Stimulated activated CD8-positive, alpha-beta memory T cell treated with anti-CD3 and anti-CD28 coated beads, Interleukin-12 subunit alpha, Interleukin-12 subunit beta, amount 100 ng/mL, for 24 hours (primary cell): Measurements from ENCODE around the gene TRIM22.
"Not testable (repeated sequence)": the region's sequence is repeated elsewhere in the genome, so short reads cannot be mapped to it uniquely, and the experiment has no call there.

Experiments used
- DNase-seq: peaks from one replicate; pipeline ENCODE4 v3.0.0-alpha.2; 2020; ENCODE audit errors: extremely low read depth

The TRIM22 gene

DNA sequence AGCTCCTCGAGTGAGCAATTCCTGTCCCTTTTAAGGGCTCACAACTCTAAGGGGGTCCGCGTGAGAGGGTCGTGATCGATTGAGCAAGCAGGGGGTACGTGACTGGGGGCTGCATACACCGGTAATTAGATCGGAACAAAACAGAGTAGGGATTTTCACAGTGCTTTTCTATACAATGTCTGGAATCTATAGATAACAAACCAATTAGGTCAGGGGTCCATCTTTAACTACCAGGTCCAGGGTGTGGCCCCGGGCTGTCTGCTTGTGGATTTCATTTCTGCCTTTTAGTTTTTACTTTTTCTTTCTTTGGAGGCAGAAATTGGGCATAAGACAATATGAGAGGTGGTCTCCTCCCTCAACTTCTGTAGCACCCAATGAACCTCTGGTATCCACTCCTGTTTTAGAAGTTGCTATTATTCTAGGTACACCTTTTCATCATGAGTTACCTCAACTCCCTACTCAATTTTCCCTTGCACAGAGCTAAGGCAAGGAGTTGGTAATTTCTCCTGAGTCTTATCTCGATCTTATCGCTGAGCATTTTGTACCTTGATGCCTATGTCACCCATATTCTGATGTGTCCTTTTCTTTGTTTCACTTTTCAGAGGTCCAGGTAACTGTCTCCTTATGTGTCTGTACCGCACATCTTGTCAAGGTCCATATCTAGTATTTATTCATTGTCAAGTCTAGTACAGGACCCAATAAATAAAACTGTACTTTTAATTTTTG lies 1.8 kb downstream of the TRIM22 start:
- DNase-seq, result not testable (repeated sequence)

GRCh38 chr11:5691964-5692361 lies 2.4 kb downstream of the TRIM22 start:
- no peak for DNase-seq

- DNase-seq, result no peak
These were observed 5.1 kb downstream of the TRIM22 start for GRCh38 chr11:5694642-5695041.

DNA sequence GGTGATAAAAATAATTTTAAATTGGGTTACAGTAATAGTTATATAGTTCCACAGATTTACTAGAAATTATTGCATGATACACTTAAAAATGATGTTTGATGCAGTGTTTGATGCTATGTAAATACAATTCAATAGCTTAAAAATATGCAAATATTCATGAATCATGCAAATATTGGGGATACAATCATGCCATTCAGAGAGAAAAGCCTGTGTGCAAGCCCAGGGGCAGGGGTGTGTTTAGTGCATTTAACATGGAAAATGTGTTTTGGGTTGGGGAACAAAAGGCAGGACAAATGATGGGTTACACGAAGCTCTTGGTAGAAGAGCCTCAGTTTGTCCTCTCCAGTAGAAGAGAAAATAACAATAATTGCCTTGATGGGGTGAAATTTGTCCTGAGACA lies 6.0 kb downstream of the TRIM22 start:
- no peak for DNase-seq

- no peak for DNase-seq
These were observed 6.6 kb downstream of the TRIM22 start for GRCh38 chr11:5696210-5696609.

DNA sequence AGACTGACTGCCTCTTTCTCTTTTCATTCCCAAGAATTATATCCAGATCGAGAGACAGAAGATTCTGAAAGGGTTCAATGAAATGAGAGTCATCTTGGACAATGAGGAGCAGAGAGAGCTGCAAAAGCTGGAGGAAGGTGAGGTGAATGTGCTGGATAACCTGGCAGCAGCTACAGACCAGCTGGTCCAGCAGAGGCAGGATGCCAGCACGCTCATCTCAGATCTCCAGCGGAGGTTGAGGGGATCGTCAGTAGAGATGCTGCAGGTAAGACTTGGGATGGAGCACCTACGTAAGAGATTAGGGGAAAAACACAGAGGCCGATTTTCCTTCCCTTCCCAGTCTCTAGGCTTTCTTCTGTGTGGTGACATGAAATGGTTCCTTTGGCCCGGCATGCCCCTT lies 8.7 kb downstream of the TRIM22 start:
- no peak for DNase-seq

GRCh38 chr11:5700421-5701054 lies 10.9 kb downstream of the TRIM22 start:
- no peak for DNase-seq

DNA sequence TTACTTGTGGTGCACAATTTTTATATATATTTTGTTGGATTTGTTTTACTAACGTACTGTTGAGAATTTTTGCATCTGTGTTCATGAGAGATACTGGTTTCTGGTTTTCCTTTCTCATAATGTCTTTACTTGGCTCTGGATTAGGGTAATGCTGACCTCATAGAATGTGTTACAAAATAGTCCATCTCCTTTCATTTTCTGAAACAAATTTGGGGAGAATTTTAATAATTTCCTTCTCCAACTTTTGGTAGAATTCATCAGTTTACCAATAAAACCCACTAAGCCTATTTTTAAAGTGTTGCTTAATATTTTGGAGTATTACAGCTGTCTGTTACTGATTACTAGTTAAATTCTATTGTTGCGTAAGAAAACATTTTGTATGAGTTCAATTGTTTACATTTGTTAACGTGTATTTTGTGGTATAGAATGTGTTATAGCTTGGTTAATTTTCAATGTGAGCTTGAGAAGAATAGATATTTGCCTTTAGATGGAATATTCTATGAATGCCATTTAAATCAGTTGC lies 11.5 kb downstream of the TRIM22 start:
- DNase-seq, result no peak

GRCh38 chr11:5703741-5704536 lies 14.3 kb downstream of the TRIM22 start:
- DNase-seq, result no peak

- DNase-seq, result no peak
These were observed 16.1 kb downstream of the TRIM22 start for GRCh38 chr11:5705688-5706087.

DNA sequence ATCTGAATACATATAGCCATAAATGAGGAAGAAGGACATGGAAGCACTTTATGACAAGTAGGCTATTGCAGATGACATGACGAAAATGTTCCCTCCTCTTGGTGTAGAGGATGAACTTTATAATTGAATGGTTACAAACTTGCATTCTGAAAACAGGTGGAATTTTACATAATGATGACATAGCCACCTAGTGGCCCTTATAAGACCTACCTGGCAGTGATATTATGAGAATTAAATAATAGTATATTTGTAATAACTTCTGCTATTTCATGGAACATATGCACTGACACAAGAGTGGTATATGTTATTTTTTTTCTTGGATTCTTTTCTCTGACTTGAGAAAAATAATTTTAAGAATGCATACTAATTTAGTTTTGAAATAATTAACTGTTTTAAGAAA lies 22.9 kb downstream of the TRIM22 start:
- DNase-seq, result no peak

GRCh38 chr11:5713695-5714094 lies 24.1 kb downstream of the TRIM22 start:
- no peak for DNase-seq

DNA sequence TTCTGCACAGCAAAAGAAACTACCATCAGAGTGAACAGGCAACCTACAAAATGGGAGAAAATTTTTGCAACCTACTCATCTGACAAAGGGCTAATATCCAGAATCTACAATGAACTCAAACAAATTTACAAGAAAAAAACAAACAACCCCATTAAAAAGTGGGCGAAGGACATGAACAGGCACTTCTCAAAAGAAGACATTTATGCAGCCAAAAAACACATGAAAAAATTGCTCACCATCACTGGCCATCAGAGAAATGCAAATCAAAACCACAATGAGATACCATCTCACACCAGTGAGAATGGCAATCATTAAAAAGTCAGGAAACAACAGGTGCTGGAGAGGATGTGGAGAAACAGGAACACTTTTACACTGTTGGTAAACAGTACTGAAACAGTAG lies 26.9 kb downstream of the TRIM22 start:
- not testable (repeated sequence) for DNase-seq

DNA sequence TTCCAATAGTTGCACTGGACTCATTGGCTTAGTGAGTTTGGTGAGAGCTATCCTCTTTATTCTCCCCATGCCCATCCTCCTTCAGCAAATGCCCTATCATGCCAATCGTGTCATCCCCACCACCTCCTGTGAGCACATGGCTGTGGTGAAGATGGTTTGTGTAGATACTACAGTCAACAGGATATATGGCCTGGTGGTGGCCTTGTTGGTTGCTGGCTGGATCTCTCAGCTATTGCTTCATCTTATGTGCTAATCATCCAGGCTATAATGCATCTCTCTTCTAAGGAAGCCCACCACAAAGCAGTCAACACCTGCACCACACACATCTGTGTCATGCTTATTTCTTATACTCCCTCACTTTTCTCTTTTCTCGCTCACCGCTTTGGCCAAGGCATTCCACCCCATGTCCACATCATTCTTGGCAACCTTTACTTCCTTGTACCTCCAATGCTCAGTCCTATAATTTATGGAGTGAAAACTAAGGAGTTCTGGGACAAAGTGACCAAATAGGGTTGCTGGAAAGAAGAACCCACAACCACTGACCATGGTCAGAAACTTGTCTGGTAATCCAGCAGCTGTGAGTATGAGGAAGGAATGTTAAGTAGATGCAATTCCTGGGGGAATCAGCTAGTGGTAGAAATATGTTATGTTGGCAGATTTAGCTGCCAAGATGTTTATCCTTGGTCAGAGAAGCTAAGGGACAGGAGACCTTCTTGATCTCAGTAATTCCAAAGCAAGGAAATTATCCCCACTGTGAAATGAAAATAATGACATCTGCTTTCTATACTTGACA lies 30.3 kb downstream of the TRIM22 start:
- DNase-seq, result no peak

DNA sequence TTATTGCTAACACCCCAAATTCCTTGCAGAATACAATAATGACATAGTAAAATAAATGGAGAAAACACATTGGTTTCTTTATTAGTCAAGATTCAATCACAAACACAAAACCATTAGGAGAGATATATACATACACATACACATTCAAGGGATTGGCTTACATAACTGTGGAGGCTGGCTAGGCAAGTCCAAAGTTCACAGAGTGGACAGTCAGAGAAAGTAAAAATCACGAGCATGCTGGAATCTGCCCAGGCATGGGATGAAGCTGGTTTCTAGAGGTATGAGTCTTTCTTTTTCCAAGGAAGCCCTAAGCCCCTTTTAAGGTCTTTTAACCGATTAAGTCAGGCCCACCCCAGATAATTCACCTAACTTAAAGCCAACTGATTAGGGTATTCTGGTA lies 33.0 kb downstream of the TRIM22 start:
- no peak for DNase-seq

GRCh38 chr11:5726351-5726750 lies 36.8 kb downstream of the TRIM22 start:
- DNase-seq, result no peak

- no peak for DNase-seq
These were observed 38.1 kb downstream of the TRIM22 start for GRCh38 chr11:5727691-5728090.

GRCh38 chr11:5736396-5736795 lies 46.8 kb downstream of the TRIM22 start, which contains the start of gene OR56B1:
Gene OR56B1, plus strand, starts transcription at chr11:5736448. Its CDS starts 69 bp downstream, at chr11:5736517.
- DNase-seq, result no peak

GRCh38 chr11:5737091-5737490 lies 47.5 kb downstream of the TRIM22 start:
- DNase-seq, result no peak

DNA sequence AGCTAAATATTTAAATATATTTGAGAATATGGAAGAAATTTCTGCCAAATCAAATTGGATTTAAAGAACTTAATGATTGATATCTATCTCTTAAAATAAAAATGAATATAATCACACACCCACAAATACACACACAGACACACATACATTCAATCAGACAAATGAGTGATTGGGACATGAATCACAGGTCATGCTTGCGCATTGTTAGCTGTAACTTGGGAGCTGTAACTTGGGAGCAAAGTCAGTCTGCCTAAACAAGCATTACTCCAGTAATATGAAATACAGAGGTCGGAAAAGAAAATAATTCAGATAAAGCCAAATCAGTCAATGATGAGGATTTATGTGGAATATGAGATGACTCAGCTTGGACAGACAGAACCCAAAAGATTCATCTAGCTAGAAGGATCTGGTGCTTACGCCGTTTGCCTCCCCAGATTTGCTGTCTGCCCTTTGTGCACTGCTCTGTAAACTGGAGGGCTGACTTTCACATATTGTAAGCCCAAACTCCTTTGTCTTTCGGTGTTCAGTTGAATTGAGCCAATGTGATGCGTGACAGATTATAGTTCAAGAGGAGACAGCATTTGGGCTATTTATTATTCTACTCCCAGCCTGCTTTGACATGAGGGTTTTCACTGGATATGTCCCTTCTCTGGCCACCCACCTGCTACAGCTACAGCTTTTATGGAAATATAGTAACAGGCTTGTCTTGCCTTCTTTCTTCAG lies 48.2 kb downstream of the TRIM22 start:
- no peak for DNase-seq

DNA sequence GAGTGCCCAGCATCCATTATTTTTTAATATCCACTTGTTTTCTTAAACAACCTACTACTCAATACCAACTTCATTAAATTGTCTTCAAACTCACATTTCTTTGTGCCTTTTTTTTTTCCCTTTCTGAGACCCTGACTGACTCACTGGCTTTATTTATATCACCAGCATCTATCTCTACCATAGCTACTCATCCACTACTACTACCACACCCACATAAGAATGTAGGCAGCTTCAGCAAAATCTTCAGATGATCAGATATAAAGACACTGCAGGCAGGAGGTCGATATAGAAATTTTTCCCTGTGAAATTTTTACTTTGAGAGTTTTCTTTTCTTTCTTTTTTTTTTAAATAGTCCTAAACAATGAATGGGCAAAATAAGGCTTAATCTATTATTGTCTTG lies 48.8 kb downstream of the TRIM22 start:
- no peak for DNase-seq
